Lower leg skin (tissue), 3 donors: ENCODE data around the gene UTF1.

Experiments used
- POLR2A ChIP-seq, 2 donors: fragments of 450-650 bp; IDR thresholded peaks; one replicate each; pipeline ENCODE4 v1.6.1; 2016 to 2017; ENCODE audit warnings: antibody characterized with exemption in 2 of 2, mild to moderate bottlenecking in 1 of 2, moderate library complexity in 1 of 2
- TF ChIP-seq, protein P1 (sequence below), 3 donors: fragments of 450-650 bp; IDR thresholded peaks; one replicate each; pipeline ENCODE4 v1.5.1; 2016; ENCODE audit warnings: antibody characterized with exemption in 3 of 3, mild to moderate bottlenecking in 3 of 3, moderate library complexity in 2 of 3

DNA sequence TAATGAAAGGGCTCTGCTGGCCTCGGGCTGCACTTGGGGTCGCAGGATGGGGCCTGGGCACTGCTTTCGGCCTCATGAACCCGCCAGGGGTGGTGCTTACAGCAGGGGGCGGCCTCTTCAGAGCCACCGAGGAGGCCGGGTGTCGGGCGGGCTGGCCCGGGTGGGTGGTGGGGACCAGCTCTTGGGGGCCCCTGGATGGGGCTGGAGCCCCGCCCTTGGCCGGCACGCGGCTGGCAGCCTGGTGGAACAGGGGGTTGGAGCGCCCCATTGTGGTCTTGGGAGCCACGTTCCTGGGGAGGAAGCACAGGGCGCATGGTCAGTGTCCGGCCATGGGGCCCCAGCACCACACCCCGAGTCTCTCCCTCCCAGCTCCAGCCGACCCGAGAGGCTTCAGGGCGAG, 37.8 kb downstream of the UTF1 start:
- TF ChIP-seq, protein P1, sequence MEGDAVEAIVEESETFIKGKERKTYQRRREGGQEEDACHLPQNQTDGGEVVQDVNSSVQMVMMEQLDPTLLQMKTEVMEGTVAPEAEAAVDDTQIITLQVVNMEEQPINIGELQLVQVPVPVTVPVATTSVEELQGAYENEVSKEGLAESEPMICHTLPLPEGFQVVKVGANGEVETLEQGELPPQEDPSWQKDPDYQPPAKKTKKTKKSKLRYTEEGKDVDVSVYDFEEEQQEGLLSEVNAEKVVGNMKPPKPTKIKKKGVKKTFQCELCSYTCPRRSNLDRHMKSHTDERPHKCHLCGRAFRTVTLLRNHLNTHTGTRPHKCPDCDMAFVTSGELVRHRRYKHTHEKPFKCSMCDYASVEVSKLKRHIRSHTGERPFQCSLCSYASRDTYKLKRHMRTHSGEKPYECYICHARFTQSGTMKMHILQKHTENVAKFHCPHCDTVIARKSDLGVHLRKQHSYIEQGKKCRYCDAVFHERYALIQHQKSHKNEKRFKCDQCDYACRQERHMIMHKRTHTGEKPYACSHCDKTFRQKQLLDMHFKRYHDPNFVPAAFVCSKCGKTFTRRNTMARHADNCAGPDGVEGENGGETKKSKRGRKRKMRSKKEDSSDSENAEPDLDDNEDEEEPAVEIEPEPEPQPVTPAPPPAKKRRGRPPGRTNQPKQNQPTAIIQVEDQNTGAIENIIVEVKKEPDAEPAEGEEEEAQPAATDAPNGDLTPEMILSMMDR (IDR thresholded peaks at IDR 0.05) = no peak
- TF ChIP-seq POLR2A (IDR thresholded peaks at IDR 0.05) = no peak
